Epidermal melanocyte (primary cell): ENCODE results near the gene CLEC3B.
"Not testable (repeated sequence)": the region's sequence is repeated elsewhere in the genome, so short reads cannot be mapped to it uniquely, and the experiment has no call there.

Source experiments
- DNase-seq: peaks from one replicate; pipeline ENCODE4 v3.0.0; 2011; ENCODE audit warnings: low spot score; ENCODE audit not compliant: insufficient read length

Gene CLEC3B

DNA sequence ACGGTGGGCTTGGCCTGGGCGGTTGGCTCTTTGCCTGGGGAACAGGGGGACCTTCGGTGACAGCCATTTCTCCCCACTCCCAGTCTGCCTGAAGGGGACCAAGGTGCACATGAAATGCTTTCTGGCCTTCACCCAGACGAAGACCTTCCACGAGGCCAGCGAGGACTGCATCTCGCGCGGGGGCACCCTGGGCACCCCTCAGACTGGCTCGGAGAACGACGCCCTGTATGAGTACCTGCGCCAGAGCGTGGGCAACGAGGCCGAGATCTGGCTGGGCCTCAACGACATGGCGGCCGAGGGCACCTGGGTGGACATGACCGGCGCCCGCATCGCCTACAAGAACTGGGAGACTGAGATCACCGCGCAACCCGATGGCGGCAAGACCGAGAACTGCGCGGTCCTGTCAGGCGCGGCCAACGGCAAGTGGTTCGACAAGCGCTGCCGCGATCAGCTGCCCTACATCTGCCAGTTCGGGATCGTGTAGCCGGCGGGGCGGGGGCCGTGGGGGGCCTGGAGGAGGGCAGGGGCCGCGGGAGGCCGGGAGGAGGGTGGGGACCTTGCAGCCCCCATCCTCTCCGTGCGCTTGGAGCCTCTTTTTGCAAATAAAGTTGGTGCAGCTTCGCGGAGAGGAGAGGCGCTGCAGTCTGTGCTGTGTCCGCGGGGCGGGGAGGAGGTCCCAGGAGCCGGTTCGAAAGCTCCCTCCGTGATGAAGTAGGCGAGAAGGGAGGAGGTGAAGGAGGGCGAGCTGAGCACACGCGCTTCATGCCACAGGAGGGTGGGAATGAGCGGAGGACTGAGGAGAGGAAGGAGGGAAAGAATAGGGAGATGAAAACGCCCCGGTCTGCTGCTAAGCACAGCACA lies 9.6 kb downstream of the CLEC3B start:
- no peak for DNase-seq

DNA sequence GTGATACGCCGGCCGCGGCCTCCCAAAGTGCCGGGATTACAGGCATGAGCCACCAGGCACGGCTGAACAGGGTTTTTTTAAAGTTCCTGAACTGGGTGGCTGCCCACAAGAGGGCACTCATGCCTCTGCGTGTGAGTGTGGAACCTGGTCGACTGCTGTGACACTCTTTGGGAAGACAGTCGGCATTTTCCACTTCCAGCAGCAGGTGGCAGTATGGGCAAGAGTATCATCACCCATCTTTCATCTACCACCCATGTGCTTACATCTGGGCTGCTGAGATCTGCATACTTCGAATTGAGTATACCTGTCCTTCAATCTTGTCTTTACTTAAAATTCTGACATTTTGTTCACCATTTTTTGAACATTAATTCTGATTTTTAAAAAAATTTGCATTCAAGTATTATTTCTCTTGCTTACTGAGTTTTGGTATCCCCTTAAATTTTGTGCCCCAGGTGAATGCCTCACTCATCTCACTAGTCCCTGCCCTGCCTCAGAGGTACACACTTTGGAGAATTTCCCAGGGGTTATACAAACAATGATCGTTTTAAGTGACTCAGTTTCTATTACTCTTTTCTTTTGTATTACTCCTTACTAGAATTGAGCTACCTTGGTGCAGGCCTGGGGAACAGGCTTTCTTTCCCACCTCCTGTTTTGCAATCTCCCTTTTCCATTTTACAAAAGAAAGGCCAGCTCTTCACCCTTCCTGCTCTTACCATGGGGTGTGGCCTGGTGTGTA lies 11.8 kb downstream of the CLEC3B start:
- peak; percentile 96 for DNase-seq

GRCh38 chr3:45041666-45042065 lies 15.6 kb downstream of the CLEC3B start:
- no peak for DNase-seq

DNA sequence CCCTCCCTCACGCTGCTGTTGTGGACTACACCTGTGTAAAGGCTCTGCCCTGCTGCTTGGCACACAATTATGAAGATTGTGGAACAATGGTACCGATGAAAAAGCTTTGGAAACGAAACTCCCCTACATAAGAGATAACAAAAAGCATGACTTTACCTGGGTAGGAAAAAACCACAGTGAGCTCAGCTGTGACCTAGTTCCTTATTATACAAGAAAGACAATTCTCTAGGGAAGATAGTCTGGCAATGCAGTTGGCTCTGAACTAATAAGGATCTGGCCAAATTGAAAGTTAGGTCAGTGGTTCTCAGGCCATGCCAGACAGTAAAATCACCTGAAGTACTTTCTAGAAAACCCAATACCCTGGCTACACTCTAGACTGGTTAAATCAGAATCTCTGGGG lies 16.1 kb downstream of the CLEC3B start:
- DNase-seq: no peak

DNA sequence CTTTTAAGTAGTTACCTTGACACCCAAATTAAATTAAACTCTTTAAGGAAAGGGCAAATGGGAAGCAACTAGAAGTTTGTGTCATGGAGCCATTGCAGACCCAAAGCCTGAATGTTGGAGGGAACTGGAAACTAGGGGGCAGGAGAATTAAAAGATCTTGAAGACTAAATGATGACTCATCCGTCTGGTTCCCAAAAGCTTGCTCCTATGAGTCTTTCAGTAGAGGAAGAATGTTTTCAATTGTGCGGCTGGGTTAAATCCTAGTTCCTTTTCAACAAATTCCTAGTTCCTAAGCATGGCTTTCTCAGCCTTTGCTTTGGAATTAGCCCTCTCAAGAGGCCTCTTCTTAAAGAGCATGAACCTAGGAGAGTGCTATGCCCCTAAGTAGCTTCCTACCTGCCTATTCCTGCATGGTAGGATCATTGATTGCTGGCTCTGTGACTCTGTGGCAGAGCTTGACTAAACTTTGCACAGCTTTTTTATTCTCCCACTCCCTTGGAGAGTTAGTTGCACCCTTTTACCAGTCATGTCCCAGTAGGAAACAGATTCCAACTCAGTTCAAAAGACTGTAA lies 17.7 kb downstream of the CLEC3B start:
- DNase-seq: peak; percentile 36

GRCh38 chr3:45048244-45048643 lies 22.1 kb downstream of the CLEC3B start:
- DNase-seq: no peak

- no peak for DNase-seq
These were observed 23.7 kb downstream of the CLEC3B start for GRCh38 chr3:45049807-45050206.

DNA sequence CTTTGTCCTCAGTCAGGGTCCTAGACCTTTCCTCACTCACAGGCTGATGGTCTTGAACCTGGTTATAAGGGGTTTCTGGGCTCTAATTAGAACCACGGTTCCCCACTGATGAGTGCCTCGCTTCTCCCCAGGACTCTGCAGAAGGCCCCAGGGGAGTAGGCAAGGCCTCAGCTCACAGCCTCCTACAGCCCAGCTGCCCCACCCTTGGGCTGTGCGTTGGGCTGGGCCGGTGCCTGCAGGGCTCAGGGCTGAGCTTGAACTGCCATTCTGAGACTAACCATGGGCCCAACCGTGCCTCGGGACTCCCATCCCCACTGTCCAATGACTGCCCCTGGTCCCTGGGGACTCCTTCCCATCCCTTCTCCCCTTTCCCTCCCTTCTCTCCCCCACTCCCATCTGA lies 25.6 kb downstream of the CLEC3B start:
- DNase-seq: no peak

- DNase-seq: not testable (repeated sequence)
These were observed 27.7 kb downstream of the CLEC3B start for GRCh38 chr3:45053805-45054195.

DNA sequence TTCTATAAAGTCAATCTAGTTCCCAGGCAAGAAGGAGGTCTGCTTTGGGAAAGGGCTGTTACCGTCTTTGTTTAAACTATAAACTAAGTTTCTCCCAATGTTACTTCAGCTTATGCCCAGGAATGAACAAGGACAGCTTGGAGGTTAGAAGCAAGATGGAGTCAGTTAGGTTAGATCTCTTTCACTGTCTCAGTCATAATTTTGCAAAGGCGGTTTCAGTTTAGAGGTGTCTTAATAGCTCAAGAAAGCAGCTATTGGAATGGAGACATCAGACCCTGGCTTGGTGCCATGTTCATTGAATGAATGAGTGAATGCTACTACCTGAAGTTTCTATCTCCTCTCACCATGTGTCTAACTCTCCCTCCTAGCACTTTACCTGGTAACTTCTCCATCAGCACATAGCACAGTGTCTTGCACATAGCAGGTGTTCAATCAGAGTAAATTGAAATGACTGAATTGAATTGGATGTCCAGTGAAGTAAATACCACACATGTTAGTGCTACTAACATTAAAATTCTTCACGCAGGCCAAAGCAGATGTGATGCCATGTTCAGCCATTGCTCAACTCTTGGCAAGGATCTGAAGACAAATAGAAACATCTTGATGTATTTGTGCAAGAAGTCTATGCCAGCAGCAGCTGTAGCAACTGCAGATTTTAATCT lies 28.2 kb downstream of the CLEC3B start:
- DNase-seq: peak; percentile 64

DNA sequence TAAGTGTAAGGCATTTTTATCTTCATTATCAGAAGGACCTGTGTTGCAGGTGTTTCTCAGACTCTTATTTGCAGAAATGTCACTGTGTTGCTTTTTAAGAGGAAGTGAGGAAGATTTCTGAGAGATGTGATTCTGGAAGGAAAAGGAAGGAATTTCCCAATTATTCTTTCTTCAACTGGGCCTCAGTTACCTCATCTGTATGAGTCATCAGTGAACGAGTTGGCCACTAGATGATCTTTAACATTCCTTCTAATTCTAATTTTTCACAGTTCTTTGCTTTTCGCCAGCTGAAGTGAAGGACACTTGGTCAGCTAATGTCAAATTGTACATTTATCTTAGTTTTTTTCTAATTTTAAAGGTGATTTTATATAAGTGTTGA lies 28.9 kb downstream of the CLEC3B start:
- no peak for DNase-seq

GRCh38 chr3:45055411-45056143 lies 29.5 kb downstream of the CLEC3B start:
- DNase-seq: no peak

DNA sequence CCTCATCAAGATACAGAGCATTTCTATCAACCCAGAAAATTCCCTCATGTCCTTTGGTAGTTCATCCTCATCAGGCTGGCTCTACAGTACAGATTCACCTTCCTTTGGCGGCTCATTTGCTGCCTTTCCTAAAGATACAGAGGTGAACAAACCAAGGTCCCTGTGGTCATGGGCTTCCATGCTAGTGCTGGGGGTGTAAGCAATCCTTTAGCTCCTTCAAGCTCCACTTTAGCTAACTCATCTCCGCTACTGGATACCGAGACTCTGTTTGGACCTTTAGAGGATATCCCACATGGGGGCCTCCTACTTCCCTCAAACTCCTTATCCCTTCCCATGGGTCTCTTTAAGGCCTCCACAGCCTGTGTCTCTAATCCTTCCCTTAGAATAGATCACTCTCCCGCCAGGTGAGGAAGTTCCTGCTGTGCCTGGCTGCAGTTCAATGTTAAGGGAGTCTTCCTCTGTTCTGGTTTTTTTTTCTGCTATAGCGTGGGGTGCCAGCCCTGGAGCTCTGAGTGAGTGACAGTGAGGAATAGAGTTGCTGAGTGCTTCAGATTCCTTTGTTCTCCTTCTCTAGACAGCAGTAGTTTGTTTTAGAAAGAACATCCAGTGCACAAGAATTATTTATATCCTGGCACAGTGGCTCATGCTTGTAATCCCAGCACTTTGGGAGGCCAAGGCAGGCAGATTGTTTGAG lies 30.7 kb downstream of the CLEC3B start:
- no peak for DNase-seq

DNA sequence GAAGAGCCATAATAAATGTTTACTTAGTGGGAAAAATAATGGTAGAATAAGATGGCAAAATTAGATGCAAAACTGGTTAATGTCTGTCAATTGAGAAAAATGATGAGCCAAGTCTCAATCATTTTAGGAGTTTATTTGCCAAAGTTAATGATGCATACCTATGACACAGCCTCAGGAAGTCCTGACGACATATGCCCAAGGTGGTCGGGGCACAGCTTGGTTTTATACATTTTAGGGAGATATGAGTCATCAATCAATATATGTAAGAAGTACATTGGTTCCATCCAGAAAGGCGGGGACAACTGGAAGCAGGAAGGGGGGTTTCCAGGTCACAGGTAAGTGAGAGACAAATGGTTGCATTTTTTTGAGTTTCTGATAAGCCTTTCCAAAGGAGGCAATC lies 31.5 kb downstream of the CLEC3B start:
- DNase-seq: no peak

DNA sequence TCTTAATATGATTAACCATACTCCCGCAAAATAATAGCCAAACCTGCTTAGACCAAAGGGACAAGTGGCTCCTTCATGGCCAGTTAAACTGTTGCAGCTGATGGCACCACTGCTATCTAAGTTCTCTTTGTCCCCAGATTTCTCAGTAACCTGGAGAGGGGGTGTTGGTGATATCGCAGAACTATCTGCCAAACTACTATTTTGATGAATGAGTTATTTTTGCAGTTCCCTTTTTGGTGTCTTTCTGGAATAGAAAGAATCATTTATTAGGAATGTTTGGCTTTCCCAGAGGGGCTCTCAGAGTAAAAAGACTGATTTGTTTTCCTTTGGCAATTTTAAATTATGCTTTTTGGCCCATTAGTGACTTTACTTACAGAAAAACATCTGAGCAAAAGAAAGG lies 33.0 kb downstream of the CLEC3B start:
- no peak for DNase-seq

GRCh38 chr3:45060165-45060892 lies 34.2 kb downstream of the CLEC3B start:
- DNase-seq: no peak

DNA sequence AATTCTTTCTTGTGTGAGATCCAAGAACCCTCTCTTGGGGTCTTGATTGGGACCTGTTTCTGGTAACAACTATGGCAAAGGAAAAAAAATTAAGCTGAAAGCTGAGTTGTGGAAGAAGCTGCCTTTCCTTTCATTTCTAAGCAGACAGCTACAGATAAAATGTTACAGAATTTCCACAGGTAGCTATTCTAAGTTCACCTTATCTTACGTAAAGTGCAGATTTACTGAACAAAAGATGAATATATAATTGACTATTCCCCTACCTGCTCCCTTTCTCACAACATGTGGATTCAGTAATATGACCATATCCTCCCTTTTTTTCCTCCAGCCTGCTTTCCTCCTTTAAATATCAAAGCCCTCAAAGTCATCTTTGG lies 36.6 kb downstream of the CLEC3B start:
- DNase-seq: no peak

- DNase-seq: no peak
These were observed 38.6 kb downstream of the CLEC3B start for GRCh38 chr3:45064512-45065372.

DNA sequence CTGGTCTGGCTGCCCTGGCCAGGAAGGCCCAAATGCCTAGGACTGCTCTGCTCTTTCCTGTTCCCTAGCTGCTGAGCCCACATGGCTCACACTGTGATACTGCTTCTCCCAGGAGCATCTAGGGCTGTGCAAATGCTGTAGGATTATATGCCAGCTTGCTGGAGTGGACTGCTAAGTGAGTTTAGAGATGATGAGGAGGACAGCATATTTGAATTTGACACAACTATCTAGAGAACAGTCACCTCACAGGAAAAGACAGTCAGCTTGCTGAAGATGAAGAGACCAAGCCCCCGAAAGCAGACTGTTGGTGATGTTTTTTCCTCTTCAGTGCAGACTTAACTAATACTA lies 39.2 kb downstream of the CLEC3B start:
- no peak for DNase-seq
